Measurements from ENCODE around the gene STPG4.

Gene STPG4

DNA sequence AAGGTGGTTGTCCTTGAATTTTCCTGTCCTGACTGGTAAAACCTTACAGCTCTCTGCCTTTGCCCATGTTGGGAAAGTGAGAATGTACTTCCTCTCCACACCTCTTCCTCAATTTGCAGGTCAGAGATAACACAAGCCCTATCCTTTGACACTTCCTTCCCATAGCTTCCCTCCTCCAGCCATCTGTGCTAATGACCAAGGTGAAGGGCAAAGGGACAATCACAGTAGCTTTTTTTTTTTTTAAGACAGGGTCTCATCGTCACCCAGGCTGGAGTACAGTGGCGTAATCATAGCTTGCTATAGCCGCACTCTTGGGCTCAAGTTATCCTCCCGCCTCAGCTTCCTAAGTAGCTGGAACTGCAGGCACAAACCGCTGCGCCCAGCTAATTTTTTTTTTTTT lies 24.3 kb upstream of the STPG4 start:
- Histone ChIP-seq H3K79me2 (ENCODE audit: low read length) (peaks cover 18% of the 10 kb centered on the region), H3K36me3 (replicated peaks; ENCODE audit: insufficient read depth, low read length) (no peaks in the 10 kb centered on the region; the same call in 1 of the 2 replicates), H3K27ac (ENCODE audit: low read length) (no peak overlapping the region), H3K9me2 (replicated peaks; ENCODE audit: insufficient read depth, low read length) (no peaks in the 10 kb centered on the region), H3K4me2 (ENCODE audit: low read depth, low read length) (0 out of 2 replicates have a peak overlapping the region, but pooled peaks have one; percentile 4), H3K27me3 (replicated peaks; ENCODE audit: insufficient read depth, low read length) (no peaks in the 10 kb centered on the region), H3K4me3 (ENCODE audit: low read length) (no peak overlapping the region), H3F3A (ENCODE audit: insufficient read depth, low read length) (peaks cover 14% of the 10 kb centered on the region; the same call in 1 of the 2 replicates), H2AFZ (ENCODE audit: low read length) (no peak overlapping the region), H3K9me3 (replicated peaks; ENCODE audit: insufficient read depth, low read length) (no peaks in the 10 kb centered on the region), H3K4me1 (ENCODE audit: low read length) (peaks cover 17% of the 10 kb centered on the region), H3K9ac (ENCODE audit: low read length) (no peak overlapping the region), H4K20me1 (ENCODE audit: insufficient read depth, low read length) (peaks cover 9% of the 10 kb centered on the region)
- no peak for DNase-seq
- no peak for TF ChIP-seq EZH2 (optimal IDR thresholded peaks at IDR 0.05; ENCODE audit: low read depth, low read length)
- TF ChIP-seq, protein P1, sequence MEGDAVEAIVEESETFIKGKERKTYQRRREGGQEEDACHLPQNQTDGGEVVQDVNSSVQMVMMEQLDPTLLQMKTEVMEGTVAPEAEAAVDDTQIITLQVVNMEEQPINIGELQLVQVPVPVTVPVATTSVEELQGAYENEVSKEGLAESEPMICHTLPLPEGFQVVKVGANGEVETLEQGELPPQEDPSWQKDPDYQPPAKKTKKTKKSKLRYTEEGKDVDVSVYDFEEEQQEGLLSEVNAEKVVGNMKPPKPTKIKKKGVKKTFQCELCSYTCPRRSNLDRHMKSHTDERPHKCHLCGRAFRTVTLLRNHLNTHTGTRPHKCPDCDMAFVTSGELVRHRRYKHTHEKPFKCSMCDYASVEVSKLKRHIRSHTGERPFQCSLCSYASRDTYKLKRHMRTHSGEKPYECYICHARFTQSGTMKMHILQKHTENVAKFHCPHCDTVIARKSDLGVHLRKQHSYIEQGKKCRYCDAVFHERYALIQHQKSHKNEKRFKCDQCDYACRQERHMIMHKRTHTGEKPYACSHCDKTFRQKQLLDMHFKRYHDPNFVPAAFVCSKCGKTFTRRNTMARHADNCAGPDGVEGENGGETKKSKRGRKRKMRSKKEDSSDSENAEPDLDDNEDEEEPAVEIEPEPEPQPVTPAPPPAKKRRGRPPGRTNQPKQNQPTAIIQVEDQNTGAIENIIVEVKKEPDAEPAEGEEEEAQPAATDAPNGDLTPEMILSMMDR (IDR thresholded peaks at IDR 0.05; ENCODE audit: low read length), result no peak
- TF ChIP-seq EZH2phosphoT487 (IDR thresholded peaks at IDR 0.05; ENCODE audit: low read length), result no peak

DNA sequence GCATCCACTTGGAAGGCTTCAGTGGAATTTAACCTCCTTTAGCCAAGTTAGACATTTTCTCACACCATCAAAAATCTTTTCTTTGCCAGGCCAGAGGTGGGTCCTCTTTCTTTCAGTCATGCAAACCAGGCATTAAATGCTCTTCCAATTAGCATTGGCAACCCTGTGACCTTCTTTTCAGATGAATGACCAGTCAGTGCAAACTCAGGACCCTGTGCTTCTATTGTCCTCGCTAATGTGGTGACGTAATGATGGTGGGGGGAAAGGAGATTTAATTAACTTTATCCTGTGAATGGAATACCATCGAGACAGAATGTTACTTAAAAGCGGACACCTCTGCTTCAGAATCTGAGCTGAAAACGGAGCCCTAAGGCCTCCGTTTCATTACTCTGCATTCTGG lies 23.2 kb upstream of the STPG4 start:
- Histone ChIP-seq H3F3A (ENCODE audit: insufficient read depth, low read length) (peaks cover 17% of the 10 kb centered on the region; the same call in 1 of the 2 replicates), H3K4me3 (ENCODE audit: low read length) (no peak overlapping the region), H2AFZ (ENCODE audit: low read length) (no peak overlapping the region), H3K27me3 (replicated peaks; ENCODE audit: insufficient read depth, low read length) (no peaks in the 10 kb centered on the region), H3K4me2 (ENCODE audit: low read depth, low read length) (no peak overlapping the region), H3K9me2 (replicated peaks; ENCODE audit: insufficient read depth, low read length) (no peaks in the 10 kb centered on the region), H3K9ac (ENCODE audit: low read length) (no peak overlapping the region), H3K27ac (ENCODE audit: low read length) (no peak overlapping the region), H4K20me1 (ENCODE audit: insufficient read depth, low read length) (peaks cover 20% of the 10 kb centered on the region), H3K36me3 (replicated peaks; ENCODE audit: insufficient read depth, low read length) (no peaks in the 10 kb centered on the region; the same call in 1 of the 2 replicates), H3K9me3 (replicated peaks; ENCODE audit: insufficient read depth, low read length) (no peaks in the 10 kb centered on the region), H3K79me2 (ENCODE audit: low read length) (peaks cover 28% of the 10 kb centered on the region), H3K4me1 (ENCODE audit: low read length) (peaks cover 22% of the 10 kb centered on the region)
- DNase-seq, result no peak
- no peak for TF ChIP-seq EZH2phosphoT487 (IDR thresholded peaks at IDR 0.05; ENCODE audit: low read length)
- TF ChIP-seq, protein P1 (IDR thresholded peaks at IDR 0.05; ENCODE audit: low read length), result no peak
- no peak for TF ChIP-seq EZH2 (optimal IDR thresholded peaks at IDR 0.05; ENCODE audit: low read depth, low read length)

DNA sequence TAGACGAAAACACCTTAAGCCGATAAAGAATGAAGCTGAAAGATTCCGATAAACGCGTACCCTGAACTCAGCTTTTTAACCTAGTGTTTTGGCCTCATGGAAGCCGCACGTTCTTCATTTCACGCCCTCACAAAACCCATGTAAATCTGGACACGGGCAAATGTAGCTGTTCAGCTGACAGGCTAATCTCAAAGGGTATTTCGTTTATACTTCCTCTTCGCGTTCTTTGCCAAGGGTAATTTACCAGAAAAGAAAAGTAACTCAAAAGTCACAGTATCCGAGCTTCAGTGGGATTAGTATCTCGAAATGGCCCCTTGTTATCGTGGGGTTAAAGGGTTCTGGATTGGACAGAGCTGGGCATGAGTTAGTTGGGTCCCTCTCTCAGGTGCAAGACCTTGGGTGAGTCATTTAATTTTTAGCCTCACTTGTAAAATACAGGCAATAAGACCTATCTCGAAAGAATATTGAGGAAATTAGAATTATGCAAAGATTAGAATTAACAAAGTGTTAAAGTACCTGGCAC lies 22.0 kb upstream of the STPG4 start:
- Histone ChIP-seq H3K36me3 (replicated peaks; ENCODE audit: insufficient read depth, low read length) (peaks cover 4% of the 10 kb centered on the region; the same call in 1 of the 2 replicates), H3K9ac (ENCODE audit: low read length) (peak overlapping the region; percentile 100), H4K20me1 (ENCODE audit: insufficient read depth, low read length) (peaks cover 30% of the 10 kb centered on the region), H3K9me3 (replicated peaks; ENCODE audit: insufficient read depth, low read length) (no peaks in the 10 kb centered on the region), H3K4me2 (ENCODE audit: low read depth, low read length) (peak overlapping the region; percentile 91), H3K9me2 (replicated peaks; ENCODE audit: insufficient read depth, low read length) (no peaks in the 10 kb centered on the region), H3K79me2 (ENCODE audit: low read length) (peaks cover 41% of the 10 kb centered on the region), H3K4me3 (ENCODE audit: low read length) (peak overlapping the region; percentile 99), H3K27me3 (replicated peaks; ENCODE audit: insufficient read depth, low read length) (no peaks in the 10 kb centered on the region), H2AFZ (ENCODE audit: low read length) (peak overlapping the region; percentile 62), H3K27ac (ENCODE audit: low read length) (peak overlapping the region; percentile 95), H3F3A (ENCODE audit: insufficient read depth, low read length) (peaks cover 17% of the 10 kb centered on the region; the same call in 1 of the 2 replicates), H3K4me1 (ENCODE audit: low read length) (peaks cover 31% of the 10 kb centered on the region)
- TF ChIP-seq EZH2 (optimal IDR thresholded peaks at IDR 0.05; ENCODE audit: low read depth, low read length), result no peak
- TF ChIP-seq, protein P1 (IDR thresholded peaks at IDR 0.05; ENCODE audit: low read length), result no peak
- TF ChIP-seq EZH2phosphoT487 (IDR thresholded peaks at IDR 0.05; ENCODE audit: low read length), result no peak
- DNase-seq, result no peak

Measured in MM.1S (cell line).